Neural cell (in vitro differentiated cells): Measurements from ENCODE around the gene CCDC149. TPM values are rescaled to one million over a fixed set of nuclear protein-coding genes. Genes with fewer than 3 reads are reported as not detected.

ENCODE experiments used
- H2AFZ ChIP-seq: fragments of 200-600, 300-800 bp; sonication (generic), shearing (Covaris generic); 2 replicates; pipeline ENCODE4 v1.6.0; 2014; ENCODE audit warnings: low read depth, mild to moderate bottlenecking, antibody characterized with exemption, low read length, moderate library complexity
- H3F3A ChIP-seq: fragments of 200-600 bp; shearing (Covaris generic); 2 replicates; pipeline ENCODE4 v1.6.1; 2016; ENCODE audit warnings: mild to moderate bottlenecking, moderate library complexity, mixed read lengths, antibody characterized with exemption, low read length; ENCODE audit not compliant: insufficient read depth, poor library complexity, severe bottlenecking
- H3K27ac ChIP-seq: fragments of 200-600, 300-800 bp; sonication (generic), shearing (Covaris generic); 2 replicates; pipeline ENCODE4 v1.5.1; 2014; ENCODE audit warnings: mild to moderate bottlenecking, low read length, moderate library complexity
- H3K27me3 ChIP-seq: fragments of 300-800, 200-600 bp; sonication (generic), shearing (Covaris generic); 2 replicates; pipeline ENCODE4 v1.6.0; 2014; ENCODE audit warnings: mild to moderate bottlenecking, low read depth, low read length, moderate library complexity; ENCODE audit not compliant: insufficient read depth
- H3K36me3 ChIP-seq: fragments of 300-800, 200-600 bp; sonication (generic), shearing (Covaris generic); 2 replicates; pipeline ENCODE4 v1.5.1; 2014; ENCODE audit warnings: mild to moderate bottlenecking, antibody characterized with exemption, low read length, moderate library complexity; ENCODE audit not compliant: insufficient read depth
- H3K4me2 ChIP-seq: fragments of 300-800, 200-600 bp; sonication (generic), shearing (Covaris generic); 2 replicates; pipeline ENCODE4 v1.6.0; 2014; ENCODE audit warnings: mild to moderate bottlenecking, low read length
- H3K4me3 ChIP-seq: fragments of 300-800, 200-600 bp; sonication (generic), shearing (Covaris generic); 2 replicates; pipeline ENCODE4 v1.5.1; 2014; ENCODE audit warnings: mild to moderate bottlenecking, low read length, moderate library complexity
- H3K79me2 ChIP-seq: fragments of 200-600 bp; shearing (Covaris generic); replicated peaks from 2 replicates; pipeline ENCODE4 v1.6.0; 2014; ENCODE audit warnings: mild to moderate bottlenecking, low read length, moderate library complexity; ENCODE audit not compliant: insufficient read depth
- H3K9ac ChIP-seq: fragments of 300-800, 200-600 bp; sonication (generic), shearing (Covaris generic); 2 replicates; pipeline ENCODE4 v1.6.1; 2016; ENCODE audit warnings: mild to moderate bottlenecking, low read length, mixed read lengths
- H3K9me2 ChIP-seq: fragments of 200-600 bp; shearing (Covaris generic); 2 replicates; pipeline ENCODE4 v1.6.1; 2016; ENCODE audit warnings: mild to moderate bottlenecking, low read length, mixed read lengths; ENCODE audit not compliant: insufficient read depth
- H3K9me3 ChIP-seq: fragments of 200-600, 300-800 bp; sonication (generic), shearing (Covaris generic); 2 replicates; pipeline ENCODE4 v1.6.1; 2016; ENCODE audit warnings: mild to moderate bottlenecking, mixed run types, low read length, moderate library complexity, mixed read lengths
- H4K20me1 ChIP-seq: fragments of 200-600 bp; shearing (Covaris generic); 2 replicates; pipeline ENCODE4 v1.6.1; 2016; ENCODE audit warnings: mild to moderate bottlenecking, mixed run types; ENCODE audit not compliant: insufficient read depth
- CTCF ChIP-seq: fragments of 450-650 bp; IDR thresholded peaks from 2 replicates; pipeline ENCODE4 v1.5.1; 2014; ENCODE audit warnings: antibody characterized with exemption, mild to moderate bottlenecking, moderate library complexity; ENCODE audit not compliant: poor library complexity, severe bottlenecking
- EP300 ChIP-seq: fragments of 450-650 bp; conservative IDR thresholded peaks from 2 replicates; pipeline ENCODE4 v1.6.1; 2014; ENCODE audit warnings: antibody characterized with exemption, mild to moderate bottlenecking, moderate library complexity; ENCODE audit not compliant: poor library complexity, severe bottlenecking
- EZH2 ChIP-seq: fragments of 200-600, 300-800 bp; shearing (Covaris generic), sonication (generic); IDR thresholded peaks from 2 replicates; pipeline ENCODE4 v1.6.1; 2014; ENCODE audit warnings: antibody characterized with exemption, low read length, borderline replicate concordance, mild to moderate bottlenecking; ENCODE audit not compliant: insufficient read depth, poor library complexity, severe bottlenecking
- MXI1 ChIP-seq: fragments of 450-650 bp; conservative IDR thresholded peaks from 2 replicates; pipeline ENCODE4 v1.6.1; 2014; ENCODE audit warnings: antibody characterized with exemption, mild to moderate bottlenecking; ENCODE audit not compliant: poor library complexity, severe bottlenecking
- POLR2AphosphoS5 ChIP-seq: IDR thresholded peaks from 2 replicates; pipeline ENCODE4 v1.6.1; 2012
- RAD21 ChIP-seq: fragments of 450-650 bp; conservative IDR thresholded peaks from 2 replicates; pipeline ENCODE4 v1.6.1; 2014; ENCODE audit warnings: antibody characterized with exemption, mild to moderate bottlenecking, moderate library complexity
- REST ChIP-seq: IDR thresholded peaks from 2 replicates; pipeline ENCODE4 v1.6.1; 2012; ENCODE audit warnings: borderline replicate concordance
- SMC3 ChIP-seq: fragments of 450-650 bp; conservative IDR thresholded peaks from 2 replicates; pipeline ENCODE4 v1.6.1; 2014; ENCODE audit warnings: antibody characterized with exemption, mild to moderate bottlenecking, moderate library complexity; ENCODE audit not compliant: poor library complexity
- TAF1 ChIP-seq: IDR thresholded peaks from 2 replicates; pipeline ENCODE4 v1.6.1; 2012; ENCODE audit warnings: low read depth
- polyA plus RNA-seq: library from polyadenylated mRNA; depleted of rRNA; stranded (reverse); fragments of >200 nt; gene quantifications from 2 replicates; pipeline ENCODE4 v1.2.3, GENCODE V29; 2014

The CCDC149 gene
- polyA plus RNA-seq, 1 donor from 2014 or later: 6.6 TPM

- Histone ChIP-seq H3K4me3 (no peak overlapping the region), H3K79me2 (no peaks in the 10 kb centered on the region), H2AFZ (no peak overlapping the region), H3K9me3 (no peaks in the 10 kb centered on the region), H3K27ac (no peak overlapping the region), H3K9me2 (no peaks in the 10 kb centered on the region), H3K36me3 (no peaks in the 10 kb centered on the region), H4K20me1 (no peaks in the 10 kb centered on the region), H3K4me2 (no peak overlapping the region), H3F3A (no peaks in the 10 kb centered on the region), H3K27me3 (no peaks in the 10 kb centered on the region), H3K9ac (no peak overlapping the region)
- TF ChIP-seq TAF1: no peak
- no peak for TF ChIP-seq CTCF
- TF ChIP-seq MXI1: no peak
- TF ChIP-seq POLR2AphosphoS5: no peak
- TF ChIP-seq RAD21: no peak
- TF ChIP-seq EZH2: no peak
- no peak for TF ChIP-seq REST
- TF ChIP-seq EP300: no peak
- TF ChIP-seq SMC3: no peak
Observed at GRCh38 chr4:24856586-24856985, 56.3 kb downstream of the CCDC149 start.

- no peaks in the 10 kb centered on the region for H4K20me1 ChIP-seq
- no peak overlapping the region for H3K27ac ChIP-seq
- H3K36me3 ChIP-seq: no peaks in the 10 kb centered on the region
- no peak overlapping the region for H2AFZ ChIP-seq
- TF ChIP-seq EZH2: no peak
- H3K4me3 ChIP-seq: no peak overlapping the region
- H3K9me2 ChIP-seq: no peaks in the 10 kb centered on the region
- H3F3A ChIP-seq: no peaks in the 10 kb centered on the region
- H3K9me3 ChIP-seq: no peaks in the 10 kb centered on the region
- H3K4me2 ChIP-seq: no peak overlapping the region
- no peaks in the 10 kb centered on the region for H3K27me3 ChIP-seq
- no peak overlapping the region for H3K9ac ChIP-seq
- H3K79me2 ChIP-seq: no peaks in the 10 kb centered on the region
Observed at GRCh38 chr4:24855741-24856140, 57.1 kb downstream of the CCDC149 start.

- no peak overlapping the region for H3K4me3 ChIP-seq
- no peaks in the 10 kb centered on the region for H3K9me2 ChIP-seq
- H3K79me2 ChIP-seq: no peaks in the 10 kb centered on the region
- no peaks in the 10 kb centered on the region for H3K9me3 ChIP-seq
- no peaks in the 10 kb centered on the region for H3K27me3 ChIP-seq
- no peaks in the 10 kb centered on the region for H4K20me1 ChIP-seq
- TF ChIP-seq SMC3: no peak
- TF ChIP-seq EP300: no peak
- no peak for TF ChIP-seq CTCF
- no peak for TF ChIP-seq TAF1
- no peak for TF ChIP-seq EZH2
- no peak overlapping the region for H3K4me2 ChIP-seq
- no peak overlapping the region for H3K27ac ChIP-seq
- no peak overlapping the region for H3K9ac ChIP-seq
- no peaks in the 10 kb centered on the region for H3F3A ChIP-seq
- H2AFZ ChIP-seq: no peak overlapping the region
- H3K36me3 ChIP-seq: no peaks in the 10 kb centered on the region
Observed at GRCh38 chr4:24853142-24853541, 59.7 kb downstream of the CCDC149 start.
